GM18868 (cell line): ENCODE data around the gene BSG.

Experiments
- ATAC-seq: cut with Tn5 transposase; IDR thresholded peaks from one replicate; pipeline ENCODE4 v1.9.1; 2021; ENCODE audit warnings: mild to moderate bottlenecking, moderate library complexity; ENCODE audit not compliant: unreplicated experiment

The BSG gene

DNA sequence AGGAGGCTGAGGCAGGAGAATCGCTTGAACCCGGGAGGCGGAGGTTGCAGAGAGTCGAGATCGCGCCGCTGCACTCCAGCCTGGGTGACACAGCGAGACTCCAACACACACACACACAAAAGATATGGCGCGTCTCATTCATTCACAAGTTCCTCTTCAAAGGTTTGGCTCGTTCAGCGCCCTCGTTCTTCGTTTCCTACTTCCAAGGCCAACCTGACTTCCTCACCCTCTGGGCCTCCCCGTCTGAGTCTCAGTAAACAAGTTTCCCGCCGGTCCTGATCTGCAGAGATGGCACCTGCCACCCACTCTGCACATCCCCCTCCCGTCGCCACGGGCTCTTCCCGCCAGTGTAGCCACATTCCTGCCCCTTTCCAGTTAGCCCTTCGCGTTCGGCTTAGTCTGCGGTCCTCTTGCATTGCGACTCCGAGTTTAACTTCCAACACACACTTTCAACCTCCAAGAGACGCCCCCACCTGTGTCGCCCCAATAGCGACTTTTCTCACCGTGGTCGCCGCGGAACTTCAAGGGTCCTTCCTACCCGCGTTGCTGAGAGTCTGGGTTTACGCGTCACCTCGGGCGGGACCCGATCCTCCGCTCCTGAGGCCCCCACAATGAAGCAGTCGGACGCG, 1.3 kb upstream of the BSG start:
- ATAC-seq, result no peak

DNA sequence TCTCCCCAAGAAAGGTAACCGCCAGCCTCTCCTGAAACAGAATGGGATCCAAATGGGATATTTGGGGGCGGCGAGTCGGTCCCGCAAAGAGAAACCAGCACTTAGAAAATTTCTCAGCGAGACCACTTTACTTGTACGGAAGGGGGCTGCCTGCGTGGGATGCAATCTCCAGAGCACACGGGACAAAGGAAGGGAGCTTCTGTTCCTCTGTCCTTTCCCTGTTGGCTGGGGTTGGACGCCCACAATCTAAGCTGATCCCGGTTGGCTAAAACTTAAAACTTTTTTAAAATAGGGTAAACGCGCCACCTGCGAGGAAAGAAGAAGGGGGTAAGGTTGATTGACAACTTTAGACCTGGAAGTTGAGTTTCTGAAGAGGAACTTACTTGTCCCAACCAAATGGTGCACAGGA, 826 bp upstream of the BSG start:
- ATAC-seq, result no peak

DNA sequence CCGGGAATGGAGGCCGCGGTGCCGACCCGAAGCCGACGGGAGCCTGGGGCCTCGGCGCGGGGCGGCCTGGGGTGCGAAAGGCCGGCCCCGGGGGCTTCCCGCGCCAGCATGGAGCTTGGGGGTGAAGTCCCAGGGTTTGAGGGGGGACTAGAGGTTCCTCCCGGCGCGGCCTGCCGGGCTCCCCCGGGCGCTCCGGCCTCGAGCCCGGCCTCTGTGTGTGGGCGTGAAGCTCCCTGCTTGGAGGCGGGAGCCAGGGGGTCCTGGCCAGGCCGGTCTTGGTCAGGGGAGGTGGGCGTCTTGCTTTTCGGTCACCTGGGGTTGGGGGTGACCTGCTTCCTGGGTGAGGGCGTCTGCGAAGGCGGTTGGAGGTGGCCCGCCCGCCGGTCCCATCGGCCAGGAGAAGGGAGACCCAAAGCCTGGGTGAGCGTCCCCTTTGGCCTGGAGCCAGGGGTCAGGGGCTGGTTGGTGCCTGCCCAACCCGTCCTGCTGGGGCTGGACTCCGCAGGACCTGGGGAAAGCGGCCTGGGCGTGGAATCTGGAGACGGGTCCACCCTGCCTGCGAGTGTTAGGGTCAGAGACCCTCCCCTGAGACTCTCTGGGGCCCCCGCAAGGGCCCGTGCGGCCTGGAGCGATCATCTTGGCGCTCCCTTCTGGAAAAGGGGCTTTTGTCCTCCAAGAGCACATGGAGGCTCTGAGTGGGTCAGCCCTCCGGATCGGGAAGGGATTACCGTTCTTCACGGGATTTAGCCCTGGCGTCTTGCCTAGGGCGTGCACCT, 535 bp downstream of the BSG start:
- ATAC-seq, result peak; percentile 30

DNA sequence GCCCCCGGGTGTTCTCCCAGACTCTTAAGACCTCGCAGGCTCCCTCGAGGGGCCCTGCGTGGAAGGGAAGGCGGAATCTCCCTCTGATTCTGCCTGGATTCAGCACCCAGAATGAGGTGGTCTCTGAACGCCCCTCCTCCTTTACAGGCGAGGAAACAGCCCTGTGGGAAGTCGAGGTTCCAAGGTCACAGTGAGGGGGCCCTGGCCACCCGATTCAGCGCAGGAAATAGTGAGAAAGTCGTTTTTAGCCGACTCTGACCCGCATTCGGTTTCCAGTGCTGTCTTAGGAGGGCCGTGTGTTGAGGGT, 1.1 kb downstream of the BSG start:
- no peak for ATAC-seq

DNA sequence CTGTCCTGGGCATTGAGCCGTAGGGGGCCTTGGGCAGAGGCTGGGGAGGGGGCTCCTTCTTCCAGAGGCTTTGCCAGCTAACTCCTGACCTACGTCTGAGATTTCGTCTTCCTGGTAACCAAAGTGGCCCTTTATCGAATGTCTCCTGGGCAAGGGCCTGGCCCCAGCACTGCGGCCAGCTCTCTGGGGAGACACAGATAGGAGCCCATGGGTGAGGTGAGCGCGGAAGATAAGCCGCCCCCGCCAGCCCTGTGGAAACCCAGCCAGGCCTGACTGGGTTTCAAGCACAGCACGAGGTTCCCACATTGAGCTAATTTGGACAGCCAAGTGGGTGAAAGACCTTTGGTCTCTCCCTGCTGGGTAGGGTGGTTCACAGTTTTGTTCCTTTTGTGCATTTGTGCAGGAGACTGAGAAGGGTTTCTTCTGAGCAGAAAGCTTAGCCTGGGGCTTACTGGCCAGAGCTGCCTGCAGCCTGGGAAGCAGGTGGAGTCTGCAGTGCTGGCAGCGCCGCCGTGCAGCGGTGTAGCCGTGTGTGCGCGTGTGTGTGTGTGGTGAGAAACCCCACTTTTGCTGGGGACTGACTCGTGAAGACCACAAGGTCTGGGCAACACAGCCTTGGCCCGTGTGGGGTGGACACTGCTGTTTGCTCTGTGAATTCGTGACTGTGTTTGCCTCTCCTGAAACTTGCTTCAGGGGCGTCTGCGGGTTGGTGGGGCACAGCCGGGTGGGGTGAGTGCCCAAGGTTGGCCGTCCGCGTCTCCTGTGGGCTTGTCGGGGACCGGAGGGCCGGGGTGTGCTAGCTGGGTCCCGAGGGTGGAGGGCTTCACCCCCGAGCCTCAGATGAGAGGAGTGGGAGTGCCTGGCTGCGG, 2.5 kb downstream of the BSG start:
- ATAC-seq, result no peak

DNA sequence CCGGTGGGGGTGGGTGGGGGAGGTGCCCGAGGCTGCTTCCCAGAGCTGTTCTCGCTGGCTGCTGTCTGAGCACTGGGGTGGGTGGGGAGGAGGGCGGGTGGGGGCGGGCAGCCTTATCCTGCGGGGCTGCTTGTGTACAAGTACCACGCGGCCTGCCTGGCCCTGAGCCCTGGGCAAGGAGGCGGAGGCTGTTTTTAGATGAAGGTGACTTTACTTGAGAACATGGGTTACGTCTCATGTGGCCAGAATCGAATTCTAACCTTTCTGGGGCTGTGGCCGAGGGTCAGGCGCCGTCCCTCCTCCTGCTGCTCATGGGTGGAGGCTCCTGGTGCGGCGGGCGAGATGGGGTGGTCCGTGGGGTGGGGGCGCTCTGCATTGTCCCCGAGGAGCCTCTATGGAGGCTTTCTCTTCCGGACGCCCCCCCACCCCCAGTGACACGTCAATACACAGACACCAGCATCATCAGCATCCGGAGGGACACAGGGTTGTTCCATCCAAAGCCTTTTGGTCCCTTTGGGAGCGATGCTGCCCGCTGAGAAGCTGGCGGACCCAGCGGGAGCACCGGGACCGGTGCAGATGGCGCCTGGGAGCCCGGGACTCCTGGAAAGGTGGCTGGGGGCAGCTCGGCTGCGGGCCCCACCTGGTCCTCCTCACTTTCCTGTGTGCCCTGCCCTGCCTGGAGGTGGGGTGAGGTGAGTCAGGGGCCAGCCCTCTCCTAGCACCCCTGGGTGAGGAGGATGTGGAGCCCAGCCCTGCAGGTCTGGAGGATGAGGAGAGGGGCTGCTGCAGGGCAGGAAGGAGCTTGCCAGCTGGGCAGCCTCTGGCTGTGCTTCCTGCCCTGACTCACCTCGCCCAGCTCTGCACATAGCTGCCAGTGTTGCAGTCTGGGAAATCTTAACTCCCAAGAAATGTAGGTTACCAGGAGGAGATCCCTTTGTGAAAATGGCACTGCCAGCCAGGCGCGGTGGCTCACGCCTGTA, 3.4 kb downstream of the BSG start:
- no peak for ATAC-seq

DNA sequence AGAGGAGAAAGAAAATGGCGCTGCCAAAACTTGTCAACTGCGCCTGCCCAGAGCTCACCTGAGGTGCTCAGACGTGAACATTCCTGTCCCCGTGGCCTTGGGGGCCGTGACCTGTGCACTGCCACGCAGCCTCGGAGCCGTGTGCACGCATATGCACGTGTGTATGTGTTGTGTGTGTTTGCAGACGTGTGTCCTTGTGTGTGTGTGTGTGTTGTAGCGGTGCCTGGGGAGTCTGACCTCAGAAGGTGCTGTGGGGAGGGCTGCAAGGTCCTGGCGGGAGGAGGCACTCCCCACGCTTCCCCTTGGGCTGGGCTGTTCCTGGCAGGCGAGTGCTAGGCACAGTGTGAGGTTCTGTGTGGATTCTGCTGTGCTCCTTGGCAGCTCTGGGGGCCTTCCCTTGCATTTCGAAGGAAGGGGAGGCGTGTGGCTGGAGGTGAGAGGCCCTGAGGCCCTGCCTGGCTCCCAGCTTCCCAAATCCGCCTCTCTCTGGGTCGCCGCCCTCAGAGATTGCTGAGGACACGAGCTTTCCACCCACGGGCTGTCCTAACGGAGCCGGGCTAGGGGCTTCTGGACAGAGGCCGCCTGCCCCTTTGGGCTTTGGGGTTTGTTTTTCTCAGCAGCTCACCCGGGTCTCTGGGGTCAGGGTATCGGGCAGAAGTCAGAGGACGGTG, 4.5 kb downstream of the BSG start:
- ATAC-seq, result no peak

DNA sequence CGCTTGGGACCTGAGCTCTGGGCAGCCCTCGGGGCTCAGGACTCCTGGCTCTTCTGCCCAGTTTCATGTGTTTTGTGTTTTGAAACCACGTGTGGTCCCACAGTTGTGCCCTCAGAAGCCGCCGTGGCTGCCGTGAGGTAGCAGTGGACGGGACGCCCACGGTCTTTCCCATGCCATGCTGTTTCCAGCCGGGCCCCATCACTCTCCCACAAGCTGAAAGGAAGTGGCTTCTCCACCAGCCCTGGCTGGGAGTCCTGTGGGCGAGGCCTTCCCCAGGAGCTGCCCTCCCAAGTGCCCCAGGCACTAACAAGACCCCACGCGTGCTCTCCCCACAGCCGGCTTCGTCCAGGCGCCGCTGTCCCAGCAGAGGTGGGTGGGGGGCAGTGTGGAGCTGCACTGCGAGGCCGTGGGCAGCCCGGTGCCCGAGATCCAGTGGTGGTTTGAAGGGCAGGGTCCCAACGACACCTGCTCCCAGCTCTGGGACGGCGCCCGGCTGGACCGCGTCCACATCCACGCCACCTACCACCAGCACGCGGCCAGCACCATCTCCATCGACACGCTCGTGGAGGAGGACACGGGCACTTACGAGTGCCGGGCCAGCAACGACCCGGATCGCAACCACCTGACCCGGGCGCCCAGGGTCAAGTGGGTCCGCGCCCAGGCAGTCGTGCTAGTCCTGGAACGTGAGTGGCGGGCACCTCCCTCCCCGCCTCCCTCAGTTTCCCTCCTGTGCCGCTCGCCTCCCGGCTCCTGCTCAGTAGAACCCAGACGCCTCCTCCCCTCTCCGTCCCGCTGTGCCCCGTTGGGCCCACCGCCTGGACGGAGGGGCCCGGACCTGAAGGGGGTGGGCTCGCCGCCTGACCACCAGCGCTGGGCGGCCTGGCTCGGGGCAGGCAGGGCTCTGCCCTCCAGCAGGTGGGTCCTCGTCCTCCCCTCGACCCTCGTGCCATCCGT, 5.3 kb downstream of the BSG start:
- no peak for ATAC-seq

DNA sequence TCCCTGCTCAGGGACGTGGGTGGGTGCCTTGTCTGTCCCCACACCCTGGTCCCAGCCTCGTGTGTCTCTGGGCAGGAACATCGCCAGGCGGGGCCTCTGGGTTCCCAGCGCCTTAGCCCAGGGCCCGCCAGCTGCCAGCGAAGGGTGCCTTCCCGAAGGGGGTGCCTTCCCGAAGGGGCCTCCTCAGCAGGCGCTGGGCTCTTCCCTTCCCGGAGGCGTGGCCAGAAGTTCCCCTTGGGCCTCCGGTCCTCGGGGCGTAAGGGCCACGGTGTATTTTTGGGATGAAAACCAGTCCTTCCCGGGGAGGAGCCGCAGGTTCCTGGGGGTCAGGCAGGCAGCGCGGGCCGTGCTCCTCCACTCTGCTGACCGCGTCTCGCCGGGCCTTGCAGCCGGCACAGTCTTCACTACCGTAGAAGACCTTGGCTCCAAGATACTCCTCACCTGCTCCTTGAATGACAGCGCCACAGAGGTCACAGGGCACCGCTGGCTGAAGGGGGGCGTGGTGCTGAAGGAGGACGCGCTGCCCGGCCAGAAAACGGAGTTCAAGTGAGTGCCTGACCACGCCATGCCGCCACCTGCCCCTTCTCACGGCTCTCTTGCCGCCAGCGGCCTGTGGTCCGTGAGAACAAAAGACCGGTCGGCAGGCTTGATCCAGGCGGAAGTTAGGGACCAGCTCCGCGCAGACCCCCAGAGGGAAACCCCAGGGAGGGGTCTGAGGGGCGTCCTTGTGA, 6.9 kb downstream of the BSG start:
- ATAC-seq, result no peak

DNA sequence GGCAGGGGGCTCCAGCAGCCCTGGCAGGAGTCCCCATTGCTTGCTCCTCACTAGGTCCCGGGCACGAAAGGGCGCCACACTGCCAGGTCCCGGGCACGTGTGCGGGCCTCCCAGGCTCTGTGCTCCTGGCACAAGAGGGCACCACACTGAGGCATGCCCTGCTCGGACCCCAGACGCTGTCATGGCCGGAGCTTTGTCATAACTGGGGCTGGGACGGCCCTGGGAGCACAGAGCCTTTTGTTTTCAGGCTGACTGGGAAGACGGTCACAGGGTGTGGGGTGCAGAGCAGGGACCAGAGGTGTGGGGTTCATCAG, 7.4 kb downstream of the BSG start:
- ATAC-seq, result no peak

DNA sequence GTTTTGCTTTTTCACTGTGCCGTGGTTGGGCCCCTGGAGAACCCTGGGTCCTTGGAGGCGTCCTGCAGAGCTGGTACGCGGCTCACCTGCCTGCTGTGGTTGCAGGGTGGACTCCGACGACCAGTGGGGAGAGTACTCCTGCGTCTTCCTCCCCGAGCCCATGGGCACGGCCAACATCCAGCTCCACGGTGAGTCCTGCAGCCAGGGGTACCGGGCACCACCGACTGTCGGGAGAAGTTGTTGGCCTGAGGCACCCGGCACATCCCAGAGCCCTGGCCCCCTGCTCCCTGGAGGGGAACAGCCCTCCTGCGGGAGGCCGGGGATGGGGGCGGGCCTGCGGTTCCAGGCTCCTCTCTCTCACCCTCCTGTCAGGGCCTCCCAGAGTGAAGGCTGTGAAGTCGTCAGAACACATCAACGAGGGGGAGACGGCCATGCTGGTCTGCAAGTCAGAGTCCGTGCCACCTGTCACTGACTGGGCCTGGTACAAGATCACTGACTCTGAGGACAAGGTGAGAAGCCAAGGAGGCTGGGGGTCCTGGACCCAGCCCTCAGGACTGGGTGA, 8.0 kb downstream of the BSG start:
- no peak for ATAC-seq

DNA sequence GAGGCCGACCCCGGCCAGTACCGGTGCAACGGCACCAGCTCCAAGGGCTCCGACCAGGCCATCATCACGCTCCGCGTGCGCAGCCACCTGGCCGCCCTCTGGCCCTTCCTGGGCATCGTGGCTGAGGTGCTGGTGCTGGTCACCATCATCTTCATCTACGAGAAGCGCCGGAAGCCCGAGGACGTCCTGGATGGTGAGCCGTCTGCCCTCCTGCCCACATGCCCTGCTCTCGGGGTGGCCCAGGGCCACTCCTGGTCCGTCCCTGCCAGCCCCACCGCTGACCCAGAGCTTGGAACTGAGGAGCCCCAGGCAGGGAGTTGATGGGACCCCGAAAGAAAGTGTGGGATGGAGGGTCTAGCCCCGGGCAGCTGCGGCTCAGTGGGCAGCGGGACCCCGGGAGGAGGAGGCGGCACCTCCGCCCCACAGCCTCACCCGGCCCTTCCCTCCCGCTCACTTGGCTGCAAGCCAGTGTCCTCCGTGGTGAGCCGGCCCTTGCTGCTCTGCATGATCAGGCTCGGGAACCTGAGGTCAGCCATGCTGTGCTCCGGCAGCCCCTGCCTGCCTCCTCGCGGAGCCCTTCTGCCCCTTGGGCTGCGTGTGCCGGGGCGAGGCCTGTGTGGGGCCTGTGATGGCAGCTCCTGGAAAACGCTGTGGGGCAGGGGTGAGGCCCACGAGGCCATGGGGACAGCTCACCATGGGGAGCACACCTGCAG, 9.2 kb downstream of the BSG start:
- no peak for ATAC-seq

DNA sequence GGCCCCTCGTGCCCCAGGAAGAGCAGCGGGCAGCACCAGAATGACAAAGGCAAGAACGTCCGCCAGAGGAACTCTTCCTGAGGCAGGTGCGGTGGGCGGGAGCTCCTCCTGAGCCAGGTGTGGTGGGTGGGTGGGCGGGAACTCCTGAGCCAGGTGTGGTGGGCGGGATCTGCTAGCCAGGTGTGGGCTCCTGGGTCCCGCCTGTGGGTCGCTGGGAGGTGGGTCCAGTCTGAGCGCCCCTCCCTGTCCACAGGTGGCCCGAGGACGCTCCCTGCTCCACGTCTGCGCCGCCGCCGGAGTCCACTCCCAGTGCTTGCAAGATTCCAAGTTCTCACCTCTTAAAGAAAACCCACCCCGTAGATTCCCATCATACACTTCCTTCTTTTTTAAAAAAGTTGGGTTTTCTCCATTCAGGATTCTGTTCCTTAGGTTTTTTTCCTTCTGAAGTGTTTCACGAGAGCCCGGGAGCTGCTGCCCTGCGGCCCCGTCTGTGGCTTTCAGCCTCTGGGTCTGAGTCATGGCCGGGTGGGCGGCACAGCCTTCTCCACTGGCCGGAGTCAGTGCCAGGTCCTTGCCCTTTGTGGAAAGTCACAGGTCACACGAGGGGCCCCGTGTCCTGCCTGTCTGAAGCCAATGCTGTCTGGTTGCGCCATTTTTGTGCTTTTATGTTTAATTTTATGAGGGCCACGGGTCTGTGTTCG, 10.3 kb downstream of the BSG start:
- ATAC-seq, result no peak

DNA sequence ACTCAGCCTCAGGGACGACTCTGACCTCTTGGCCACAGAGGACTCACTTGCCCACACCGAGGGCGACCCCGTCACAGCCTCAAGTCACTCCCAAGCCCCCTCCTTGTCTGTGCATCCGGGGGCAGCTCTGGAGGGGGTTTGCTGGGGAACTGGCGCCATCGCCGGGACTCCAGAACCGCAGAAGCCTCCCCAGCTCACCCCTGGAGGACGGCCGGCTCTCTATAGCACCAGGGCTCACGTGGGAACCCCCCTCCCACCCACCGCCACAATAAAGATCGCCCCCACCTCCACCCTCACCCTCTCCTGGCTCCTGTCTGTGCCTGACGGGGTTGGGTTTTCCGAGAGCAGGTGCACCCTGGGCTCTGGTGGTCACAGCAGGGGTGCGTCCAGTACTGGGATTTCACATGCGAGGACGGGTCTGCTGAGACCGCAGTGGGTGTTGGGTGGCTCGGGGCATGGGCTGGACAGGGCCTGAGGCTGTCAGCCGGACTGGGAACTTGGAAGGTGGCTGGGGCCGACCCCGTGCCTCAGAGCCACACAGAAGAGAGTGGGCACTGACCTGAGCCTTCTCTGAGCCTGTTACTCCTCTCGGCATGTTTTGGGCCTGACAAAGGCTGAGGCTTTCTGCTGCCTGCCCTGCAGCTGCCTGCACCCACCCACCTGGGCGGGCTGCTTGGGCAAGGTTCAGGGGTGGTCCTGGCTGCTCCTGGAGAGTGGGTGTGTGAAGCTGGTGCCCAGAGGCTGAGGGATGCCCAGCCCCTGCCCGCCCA, 11.0 kb downstream of the BSG start:
- ATAC-seq, result no peak

DNA sequence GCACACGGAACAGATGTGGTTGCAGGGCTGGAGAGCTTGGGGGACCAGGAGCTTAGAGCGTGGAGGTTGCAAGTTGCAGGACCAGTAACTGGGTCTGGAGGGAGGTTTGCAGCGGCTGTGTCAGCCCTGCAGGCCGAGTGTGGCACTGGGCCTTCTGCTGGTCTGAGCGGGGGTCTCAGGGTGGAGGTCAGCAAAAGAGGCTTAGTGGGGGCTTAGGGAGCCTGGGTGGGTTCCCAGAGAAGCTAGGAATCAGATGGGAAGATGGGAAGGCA, 11.5 kb downstream of the BSG start:
- ATAC-seq, result no peak

DNA sequence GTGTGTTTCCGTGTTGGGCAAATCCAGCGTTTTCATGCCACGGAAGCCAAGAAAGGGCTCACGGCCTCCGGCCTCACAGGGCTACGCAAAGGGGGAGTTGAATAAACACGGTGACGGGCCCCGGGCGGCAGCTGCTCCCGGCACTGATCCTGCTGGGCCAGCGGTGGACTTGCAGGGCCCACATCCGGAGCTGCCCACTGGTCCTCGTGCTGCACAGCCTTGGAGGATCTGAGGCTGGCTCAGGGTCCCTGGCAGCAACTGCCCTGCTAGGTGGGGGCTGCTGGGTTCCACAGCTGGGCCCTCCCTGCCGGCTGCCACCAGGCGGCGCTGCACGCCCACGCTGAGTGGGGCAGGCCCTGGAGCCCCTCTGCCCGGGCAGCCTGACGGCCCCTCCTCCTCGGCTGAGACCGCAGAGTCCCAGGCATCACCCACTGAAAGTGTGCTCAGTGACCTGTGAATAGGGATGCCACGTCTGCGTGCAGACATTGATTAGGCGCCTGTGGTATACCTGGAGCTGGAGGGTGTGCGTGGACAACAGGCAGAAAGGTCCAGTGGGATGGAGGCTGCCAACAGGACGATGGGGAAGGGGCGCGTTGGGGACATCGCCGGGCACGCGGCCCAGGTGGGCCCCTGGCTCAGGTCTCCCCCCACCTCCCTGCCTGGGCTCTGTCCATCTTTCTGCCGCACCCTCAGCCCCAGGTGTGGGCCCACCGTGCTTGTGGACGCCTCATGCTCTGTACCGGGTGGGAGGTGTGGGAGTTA, 12.0 kb downstream of the BSG start:
- ATAC-seq, result no peak
